PFSK-1 (cell line): ENCODE measurements around the gene NUP37.

Source experiments
- SIN3A ChIP-seq: IDR thresholded peaks from 2 replicates; pipeline ENCODE4 v1.6.1; 2012; ENCODE audit warnings: mild to moderate bottlenecking, low read length, moderate library complexity, borderline replicate concordance; ENCODE audit not compliant: insufficient read depth
- TF ChIP-seq, protein P1 (sequence below), 2 experiments: IDR thresholded peaks; 2 replicates each; pipeline versions ENCODE4 v1.6.1 to v1.8.0; 2011 to 2012; ENCODE audit warnings: low read depth in 2 of 2, low read length in 2 of 2, control low read depth in 1 of 2, inconsistent platforms in 1 of 2, mild to moderate bottlenecking in 1 of 2, moderate library complexity in 1 of 2; ENCODE audit not compliant: insufficient read depth in 1 of 2

DNA sequence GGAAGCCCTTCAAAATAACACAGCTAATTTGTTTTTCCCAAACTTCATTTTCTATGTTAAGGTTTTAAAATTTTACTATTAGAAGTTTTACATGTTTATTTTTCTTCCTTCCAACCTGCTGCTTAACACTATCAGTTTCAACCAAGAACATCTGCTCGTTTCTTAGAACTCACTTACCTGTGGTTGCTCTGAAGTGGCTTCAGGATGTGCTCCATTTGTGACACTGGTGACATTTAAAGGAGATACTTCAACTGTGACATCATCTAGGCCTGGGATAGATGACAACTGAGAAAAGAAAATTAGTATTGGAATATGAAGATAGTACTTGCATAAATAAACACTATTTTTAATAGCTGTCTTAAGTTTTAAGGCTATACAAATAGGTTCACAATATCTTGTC, 76.0 kb downstream of the NUP37 start:
- TF ChIP-seq, protein P1, sequence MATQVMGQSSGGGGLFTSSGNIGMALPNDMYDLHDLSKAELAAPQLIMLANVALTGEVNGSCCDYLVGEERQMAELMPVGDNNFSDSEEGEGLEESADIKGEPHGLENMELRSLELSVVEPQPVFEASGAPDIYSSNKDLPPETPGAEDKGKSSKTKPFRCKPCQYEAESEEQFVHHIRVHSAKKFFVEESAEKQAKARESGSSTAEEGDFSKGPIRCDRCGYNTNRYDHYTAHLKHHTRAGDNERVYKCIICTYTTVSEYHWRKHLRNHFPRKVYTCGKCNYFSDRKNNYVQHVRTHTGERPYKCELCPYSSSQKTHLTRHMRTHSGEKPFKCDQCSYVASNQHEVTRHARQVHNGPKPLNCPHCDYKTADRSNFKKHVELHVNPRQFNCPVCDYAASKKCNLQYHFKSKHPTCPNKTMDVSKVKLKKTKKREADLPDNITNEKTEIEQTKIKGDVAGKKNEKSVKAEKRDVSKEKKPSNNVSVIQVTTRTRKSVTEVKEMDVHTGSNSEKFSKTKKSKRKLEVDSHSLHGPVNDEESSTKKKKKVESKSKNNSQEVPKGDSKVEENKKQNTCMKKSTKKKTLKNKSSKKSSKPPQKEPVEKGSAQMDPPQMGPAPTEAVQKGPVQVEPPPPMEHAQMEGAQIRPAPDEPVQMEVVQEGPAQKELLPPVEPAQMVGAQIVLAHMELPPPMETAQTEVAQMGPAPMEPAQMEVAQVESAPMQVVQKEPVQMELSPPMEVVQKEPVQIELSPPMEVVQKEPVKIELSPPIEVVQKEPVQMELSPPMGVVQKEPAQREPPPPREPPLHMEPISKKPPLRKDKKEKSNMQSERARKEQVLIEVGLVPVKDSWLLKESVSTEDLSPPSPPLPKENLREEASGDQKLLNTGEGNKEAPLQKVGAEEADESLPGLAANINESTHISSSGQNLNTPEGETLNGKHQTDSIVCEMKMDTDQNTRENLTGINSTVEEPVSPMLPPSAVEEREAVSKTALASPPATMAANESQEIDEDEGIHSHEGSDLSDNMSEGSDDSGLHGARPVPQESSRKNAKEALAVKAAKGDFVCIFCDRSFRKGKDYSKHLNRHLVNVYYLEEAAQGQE (IDR thresholded peaks at IDR 0.05; ENCODE audit: insufficient read depth in 1 of 2, low read depth in 2 of 2, low read length in 2 of 2), result no peak
- no peak for TF ChIP-seq SIN3A
